NCI-H526 treated with DMSO at 0.1 percent for 48 hours (cell line): ENCODE measurements around the gene ARHGEF17.

ENCODE experiments used
- DNase-seq: peaks from one replicate; lab custom pipeline; 2025; lab: John Stamatoyannopoulos, UW

ARHGEF17 gene

GRCh38 chr11:73293356-73293936, 14.6 kb upstream of the ARHGEF17 start:
- no peak for DNase-seq

GRCh38 chr11:73294604-73295003, 13.5 kb upstream of the ARHGEF17 start:
- DNase-seq: no peak

- DNase-seq: peak; percentile 46
Observed at GRCh38 chr11:73295241-73295995, 12.7 kb upstream of the ARHGEF17 start.

- no peak for DNase-seq
Observed at GRCh38 chr11:73295996-73296318, 12.1 kb upstream of the ARHGEF17 start.

- no peak for DNase-seq
Observed at GRCh38 chr11:73296501-73297230, 11.4 kb upstream of the ARHGEF17 start.

DNA sequence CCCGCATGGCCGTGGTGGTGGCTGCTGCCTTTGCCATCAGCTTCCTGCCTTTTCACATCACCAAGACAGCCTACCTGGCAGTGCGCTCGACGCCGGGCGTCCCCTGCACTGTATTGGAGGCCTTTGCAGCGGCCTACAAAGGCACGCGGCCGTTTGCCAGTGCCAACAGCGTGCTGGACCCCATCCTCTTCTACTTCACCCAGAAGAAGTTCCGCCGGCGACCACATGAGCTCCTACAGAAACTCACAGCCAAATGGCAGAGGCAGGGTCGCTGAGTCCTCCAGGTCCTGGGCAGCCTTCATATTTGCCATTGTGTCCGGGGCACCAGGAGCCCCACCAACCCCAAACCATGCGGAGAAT, 10.9 kb upstream of the ARHGEF17 start:
- no peak for DNase-seq

GRCh38 chr11:73297702-73298101, 10.4 kb upstream of the ARHGEF17 start:
- no peak for DNase-seq

DNA sequence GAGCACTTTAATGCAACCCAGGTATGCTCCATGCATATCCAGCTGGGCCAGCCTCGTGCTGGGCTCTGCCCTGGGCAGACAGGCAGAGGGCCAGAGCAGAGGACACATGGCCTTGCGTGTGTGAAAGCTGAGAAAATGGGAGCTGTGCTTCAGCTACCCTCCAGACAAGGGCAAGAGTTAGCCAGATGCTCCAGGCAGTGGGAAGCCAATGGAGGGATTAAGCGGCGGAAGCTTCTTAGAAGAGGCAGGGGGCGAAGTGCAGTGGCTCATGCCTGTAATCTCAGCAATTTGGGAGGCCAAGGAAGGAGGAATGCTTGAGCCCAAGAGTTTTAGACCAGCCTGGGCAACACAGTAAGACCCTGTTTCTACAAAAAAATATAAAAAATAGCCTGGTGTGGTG, 9.8 kb upstream of the ARHGEF17 start:
- DNase-seq: no peak

GRCh38 chr11:73299751-73300150, 8.3 kb upstream of the ARHGEF17 start:
- DNase-seq: no peak

DNA sequence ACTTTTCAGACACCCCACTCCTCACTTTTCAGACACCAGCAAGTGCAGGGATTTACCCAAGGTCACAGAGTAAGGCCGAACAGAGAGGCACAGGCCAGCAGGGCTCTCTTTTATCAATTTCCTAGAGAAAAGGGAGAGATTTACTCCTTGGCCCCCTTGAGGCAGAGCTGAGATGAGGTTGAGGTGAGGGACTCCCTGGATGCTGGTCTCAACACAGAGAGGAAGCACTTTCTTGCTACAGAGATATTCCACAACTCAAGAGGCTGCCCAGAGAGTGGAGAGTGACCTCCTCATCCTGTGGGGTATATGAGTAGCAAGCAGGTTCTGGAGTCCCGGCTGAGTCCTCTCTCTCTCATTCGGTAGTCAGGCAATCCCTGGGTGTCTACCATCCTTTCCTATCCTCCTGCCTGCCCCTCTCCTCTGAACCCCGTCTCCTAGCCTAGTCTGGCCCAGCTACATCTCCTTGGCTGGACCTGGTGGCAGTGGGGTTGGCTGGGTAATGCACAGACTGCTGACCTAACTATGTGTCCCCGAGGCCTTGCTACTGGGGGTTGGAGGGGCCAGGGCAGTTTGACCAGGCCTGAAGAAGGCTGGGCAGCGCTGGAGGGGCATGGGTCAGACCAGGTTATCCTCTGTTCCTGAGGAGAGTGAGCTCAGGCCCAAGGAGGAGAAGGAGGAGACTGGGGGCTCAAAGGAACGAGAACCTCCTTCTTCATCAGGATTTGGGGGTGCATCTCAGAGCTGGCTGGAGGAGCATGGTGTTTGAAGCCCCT, 1.8 kb upstream of the ARHGEF17 start:
- DNase-seq: no peak

DNA sequence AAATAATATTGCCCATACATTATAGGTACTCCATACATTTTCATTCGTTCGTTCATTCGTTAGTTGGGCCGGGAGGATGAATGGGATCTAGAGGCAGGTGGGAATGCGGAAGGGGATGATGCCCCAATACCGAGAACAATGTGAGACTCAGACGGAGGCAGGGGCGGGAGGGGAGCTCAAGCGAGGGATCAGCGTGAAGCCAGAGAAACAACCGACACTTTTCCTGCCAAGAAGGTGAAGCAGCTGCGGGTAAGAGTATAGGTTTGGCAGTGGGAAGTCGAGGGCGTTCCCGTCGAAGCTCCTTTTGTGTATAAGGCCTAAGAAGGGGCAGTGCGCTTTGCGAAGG, 1.1 kb upstream of the ARHGEF17 start:
- DNase-seq: no peak

- DNase-seq: peak; percentile 98
Observed at GRCh38 chr11:73307323-73308002, 613 bp upstream of the ARHGEF17 start.

DNA sequence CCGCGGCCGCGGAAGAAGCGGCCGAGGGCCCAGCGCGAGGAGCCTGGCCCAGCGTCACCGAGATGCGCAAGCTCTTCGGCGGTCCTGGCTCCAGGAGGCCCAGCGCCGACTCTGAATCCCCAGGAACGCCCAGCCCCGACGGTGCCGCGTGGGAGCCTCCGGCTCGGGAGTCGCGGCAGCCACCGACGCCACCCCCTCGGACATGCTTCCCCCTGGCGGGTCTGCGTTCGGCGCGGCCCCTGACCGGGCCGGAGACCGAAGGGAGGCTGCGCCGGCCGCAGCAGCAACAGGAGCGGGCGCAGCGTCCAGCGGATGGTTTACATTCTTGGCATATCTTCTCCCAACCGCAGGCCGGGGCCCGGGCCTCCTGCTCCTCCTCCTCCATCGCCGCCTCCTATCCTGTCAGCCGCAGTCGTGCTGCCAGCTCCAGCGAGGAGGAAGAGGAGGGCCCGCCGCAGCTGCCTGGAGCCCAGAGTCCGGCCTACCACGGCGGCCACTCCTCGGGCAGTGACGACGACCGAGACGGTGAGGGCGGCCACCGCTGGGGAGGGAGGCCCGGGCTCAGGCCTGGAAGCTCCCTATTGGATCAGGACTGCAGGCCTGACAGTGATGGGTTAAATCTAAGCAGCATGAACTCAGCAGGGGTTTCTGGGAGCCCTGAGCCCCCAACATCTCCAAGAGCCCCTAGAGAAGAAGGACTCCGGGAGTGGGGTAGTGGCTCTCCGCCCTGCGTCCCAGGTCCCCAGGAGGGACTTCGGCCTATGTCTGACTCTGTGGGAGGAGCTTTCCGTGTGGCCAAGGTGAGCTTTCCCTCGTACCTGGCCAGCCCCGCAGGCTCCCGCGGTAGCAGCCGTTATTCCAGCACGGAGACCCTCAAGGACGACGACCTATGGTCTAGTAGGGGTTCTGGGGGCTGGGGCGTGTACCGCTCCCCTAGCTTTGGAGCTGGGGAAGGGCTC, 1.2 kb downstream of the ARHGEF17 start:
- DNase-seq: peak; percentile 11

GRCh38 chr11:73310076-73310475, 2.0 kb downstream of the ARHGEF17 start:
- no peak for DNase-seq

- no peak for DNase-seq
Observed at GRCh38 chr11:73310661-73311393, 2.8 kb downstream of the ARHGEF17 start.

- DNase-seq: no peak
Observed at GRCh38 chr11:73311394-73311869, 3.4 kb downstream of the ARHGEF17 start.

- no peak for DNase-seq
Observed at GRCh38 chr11:73312036-73312435, 4.0 kb downstream of the ARHGEF17 start.

DNA sequence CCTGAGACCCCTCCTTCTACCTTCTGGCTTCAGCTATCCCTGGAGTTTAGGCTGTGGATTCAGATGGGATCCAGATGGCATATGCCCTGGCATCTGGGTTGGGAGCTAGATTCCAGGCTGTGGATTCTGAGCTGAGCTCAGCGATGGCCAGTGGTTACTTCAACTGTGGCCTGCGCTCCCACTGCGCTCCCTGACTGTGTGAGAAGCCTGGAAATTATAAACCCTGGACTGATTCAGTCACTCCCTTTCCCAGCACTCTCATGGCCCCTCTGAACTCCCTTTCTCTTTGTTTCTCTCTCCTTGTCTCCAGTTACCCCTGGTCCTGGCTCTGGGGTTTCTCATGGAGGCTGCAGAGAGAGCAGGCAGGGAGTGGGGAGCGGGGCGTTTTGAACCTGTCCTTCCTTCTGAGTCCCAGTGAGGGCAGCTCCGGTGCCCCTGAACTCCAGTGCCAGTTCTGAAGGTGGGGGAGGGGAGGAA, 4.8 kb downstream of the ARHGEF17 start:
- no peak for DNase-seq

- DNase-seq: no peak
Observed at GRCh38 chr11:73313652-73314051, 5.6 kb downstream of the ARHGEF17 start.
